Sigmoid colon (tissue), 7 donors: Measurements from ENCODE around the gene C6orf62. TPM values are rescaled to one million over a fixed set of nuclear protein-coding genes. Genes with fewer than 3 reads are reported as not detected.
"Not testable (repeated sequence)": the region's sequence is repeated elsewhere in the genome, so short reads cannot be mapped to it uniquely, and the experiment has no call there.

Experiments used
- DNase-seq: peaks from one replicate; pipeline ENCODE4 v3.0.0-alpha.2; 2019
- H3K27ac ChIP-seq, 4 donors: fragments of 200-600 bp; sonication (generic); one replicate each; pipeline ENCODE4 v1.5.1; 2016 to 2019; ENCODE audit warnings: mild to moderate bottlenecking in 1 of 4
- H3K27me3 ChIP-seq, 3 donors: fragments of 200-600 bp; sonication (generic); one replicate each; pipeline ENCODE4 v1.5.1; 2019; ENCODE audit warnings: mild to moderate bottlenecking in 1 of 3
- H3K36me3 ChIP-seq, 4 donors: fragments of 200-600 bp; sonication (generic); one replicate each; pipeline ENCODE4 v1.5.1; 2016 to 2019
- H3K4me1 ChIP-seq, 4 donors: fragments of 200-600 bp; sonication (generic); one replicate each; pipeline ENCODE4 v1.5.1; 2017 to 2019
- H3K4me3 ChIP-seq, 4 donors: fragments of 200-600 bp; sonication (generic); one replicate each; pipeline ENCODE4 v1.5.1; 2017 to 2019; ENCODE audit warnings: mild to moderate bottlenecking in 2 of 4, moderate library complexity in 1 of 4
- H3K9me3 ChIP-seq, 4 donors: fragments of 200-600 bp in 3 of 4; sonication (generic) in 3 of 4; one replicate each; pipeline versions ENCODE4 v1.5.1 to v1.6.1; 2013 to 2019
- EP300 ChIP-seq, 4 donors: sonication (generic); formaldehyde crosslinking; IDR thresholded peaks; one replicate each; pipeline ENCODE4 v1.6.1; 2017; ENCODE audit warnings: antibody characterized with exemption in 4 of 4
- POLR2A ChIP-seq, 2 donors: fragments of 450-650 bp; IDR thresholded peaks; one replicate each; pipeline ENCODE4 v1.6.1; 2016; ENCODE audit warnings: antibody characterized with exemption in 2 of 2, mild to moderate bottlenecking in 2 of 2, moderate library complexity in 2 of 2
- POLR2AphosphoS5 ChIP-seq, 4 donors: sonication (generic); formaldehyde crosslinking; IDR thresholded peaks; one replicate each; pipeline ENCODE4 v1.6.1; 2017; ENCODE audit warnings: antibody characterized with exemption in 4 of 4
- WGBS, 2 donors: extraction: QIAGEN DNeasy Blood & Tissue Kit; methylation state at CpG; one replicate each; pipeline ENCODE4 v1.1.7; 2013; 5-methylcytosine and 5-hydroxymethylcytosine counted together
- intact Hi-C: fragments of 100-400 bp; cut with DNase I; formaldehyde crosslinking; loops from one replicate; pipeline ENCODE4 v1.15.1; 2023
- polyA plus RNA-seq, 3 donors: library from polyadenylated mRNA; stranded (reverse); fragments of 200-250 nt; gene quantifications; one replicate each; pipeline ENCODE4 v1.2.3, GENCODE V29; 2013
- total RNA-seq, 4 donors: library from RNA; depleted of rRNA; stranded (reverse); fragments of >200 nt; gene quantifications; one replicate each; pipeline ENCODE4 v1.1.0, GENCODE V29; 2016
- TF ChIP-seq, protein P1 (sequence below), 4 experiments: fragments of 450-650 bp in 3 of 4; fragments of 200-600 bp in 1 of 4; IDR thresholded peaks; one replicate each; pipeline ENCODE4 v1.5.1; 2016 to 2019; ENCODE audit warnings: antibody characterized with exemption in 4 of 4, mild to moderate bottlenecking in 3 of 4, moderate library complexity in 2 of 4
- donor health status: healthy with polysubstance abuse.
- donor health status: Bipolar disorder and iron deficiency.
- donor health status: healthy.

C6orf62 gene
- total and polyA plus RNA-seq, 7 donors: 27.0 to 60.9 (median 33.2) TPM

- Histone ChIP-seq H3K4me3 (no peak overlapping the region), H3K27me3 (no peaks in the 10 kb centered on the region), H3K36me3 (peaks cover 0 to 3% (median under 1%) of the 10 kb centered on the region in 4 donors), H3K27ac (no peak overlapping the region), H3K4me1 (peaks cover 0 to 32% (median 26%) of the 10 kb centered on the region in 4 donors), H3K9me3 (peaks cover 0 to under 1% (median 0%) of the 10 kb centered on the region in 4 donors)
- intact Hi-C loops: loop anchor here (10.0 kb wide), 1 partner anchor 174 kb away; the partner anchor contains the start of gene ALDH5A1
- no peak for DNase-seq
- 96 to 97% methylated on average over 9 of the region's 9 CpGs for WGBS, 2 donors
- TF ChIP-seq, protein P1, sequence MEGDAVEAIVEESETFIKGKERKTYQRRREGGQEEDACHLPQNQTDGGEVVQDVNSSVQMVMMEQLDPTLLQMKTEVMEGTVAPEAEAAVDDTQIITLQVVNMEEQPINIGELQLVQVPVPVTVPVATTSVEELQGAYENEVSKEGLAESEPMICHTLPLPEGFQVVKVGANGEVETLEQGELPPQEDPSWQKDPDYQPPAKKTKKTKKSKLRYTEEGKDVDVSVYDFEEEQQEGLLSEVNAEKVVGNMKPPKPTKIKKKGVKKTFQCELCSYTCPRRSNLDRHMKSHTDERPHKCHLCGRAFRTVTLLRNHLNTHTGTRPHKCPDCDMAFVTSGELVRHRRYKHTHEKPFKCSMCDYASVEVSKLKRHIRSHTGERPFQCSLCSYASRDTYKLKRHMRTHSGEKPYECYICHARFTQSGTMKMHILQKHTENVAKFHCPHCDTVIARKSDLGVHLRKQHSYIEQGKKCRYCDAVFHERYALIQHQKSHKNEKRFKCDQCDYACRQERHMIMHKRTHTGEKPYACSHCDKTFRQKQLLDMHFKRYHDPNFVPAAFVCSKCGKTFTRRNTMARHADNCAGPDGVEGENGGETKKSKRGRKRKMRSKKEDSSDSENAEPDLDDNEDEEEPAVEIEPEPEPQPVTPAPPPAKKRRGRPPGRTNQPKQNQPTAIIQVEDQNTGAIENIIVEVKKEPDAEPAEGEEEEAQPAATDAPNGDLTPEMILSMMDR (IDR thresholded peaks at IDR 0.05): no peak
- no peak for TF ChIP-seq POLR2AphosphoS5 (IDR thresholded peaks at IDR 0.05)
- no peak for TF ChIP-seq EP300 (IDR thresholded peaks at IDR 0.05)
- TF ChIP-seq POLR2A (IDR thresholded peaks at IDR 0.05): no peak
Measured at GRCh38 chr6:24668997-24669361, 50.0 kb downstream of the C6orf62 start.

- H3K27me3 ChIP-seq, DNase-seq, H3K9me3 ChIP-seq, H3K36me3 ChIP-seq, H3K27ac ChIP-seq: not testable (repeated sequence)
- intact Hi-C loops: loop anchor here (10.0 kb wide), 1 partner anchor 174 kb away; the partner anchor contains the start of gene ALDH5A1
- 88 to 94% methylated on average over 18 of the region's 18 CpGs for WGBS, 2 donors
- H3K4me3 ChIP-seq: peak overlapping the region in 3 of 4 donors; percentile 76 to 97 (median 79)
- H3K4me1 ChIP-seq: peaks cover 0 to 32% (median 26%) of the 10 kb centered on the region in 4 donors
Measured at GRCh38 chr6:24668066-24668996, 50.6 kb downstream of the C6orf62 start.

- DNase-seq: no peak
- TF ChIP-seq EP300 (IDR thresholded peaks at IDR 0.05) (no peak), POLR2AphosphoS5 (IDR thresholded peaks at IDR 0.05) (no peak), POLR2A (IDR thresholded peaks at IDR 0.05) (no peak)
- TF ChIP-seq, protein P1 (IDR thresholded peaks at IDR 0.05): no peak
- Histone ChIP-seq H3K27me3 (no peaks in the 10 kb centered on the region), H3K9me3 (no peaks in the 10 kb centered on the region), H3K36me3 (peaks cover 0 to 18% (median 8%) of the 10 kb centered on the region in 4 donors), H3K4me3 (peak overlapping the region; percentile 76 to 97 (median 80)), H3K4me1 (peaks cover 0 to 32% (median 26%) of the 10 kb centered on the region in 4 donors), H3K27ac (peak overlapping the region; percentile 88 to 92 (median 92))
- intact Hi-C loops: loop anchor here (1.0 to 10.0 kb wide), 3 partner anchors 53 to 173 kb away; partner anchors contain the start of gene ALDH5A1
- WGBS, 2 donors: 1% methylated on average over 9 of the region's 9 CpGs
Measured at GRCh38 chr6:24667378-24667803, 51.6 kb downstream of the C6orf62 start.

GRCh38 chr6:24666641-24667377, 52.1 kb downstream of the C6orf62 start, which contains the start of the genes ACOT13 and TDP2:
Gene ACOT13, plus strand, starts transcription at chr6:24667077. Its CDS starts 187 bp downstream, at chr6:24667264.
Gene TDP2, minus strand, starts transcription at chr6:24666899. Its CDS starts 37 bp downstream, at chr6:24666862.
- Histone ChIP-seq H3K4me3 (peak within 1 kb of the TSS; percentile 76 to 97 (median 80)), H3K27ac (peak within 1 kb of the TSS; percentile 88 to 92 (median 92)), H3K27me3 (no peaks in the 10 kb centered on the region), H3K9me3 (no peaks in the 10 kb centered on the region), H3K4me1 (peaks cover 0 to 32% (median 26%) of the 10 kb centered on the region in 4 donors), H3K36me3 (peaks cover 0 to 24% (median 9%) of the 10 kb centered on the region in 4 donors)
- TF ChIP-seq, protein P1 (IDR thresholded peaks at IDR 0.05): peak; percentile 42 to 63 (median 52)
- TF ChIP-seq EP300 (IDR thresholded peaks at IDR 0.05): no peak
- peak; percentile 84 to 92 (median 89) for TF ChIP-seq POLR2AphosphoS5 (IDR thresholded peaks at IDR 0.05)
- TF ChIP-seq POLR2A (IDR thresholded peaks at IDR 0.05): peak; percentile 74 to 88
- 0% methylated on average over 62 of the region's 62 CpGs for WGBS, 2 donors
- DNase-seq: peak; percentile 98
- intact Hi-C loops: loop anchor here (1.0 to 10.0 kb wide), 3 partner anchors 53 to 172 kb away; partner anchors contain the start of gene ALDH5A1
